ENCODE results near the gene KANSL1.

DNA sequence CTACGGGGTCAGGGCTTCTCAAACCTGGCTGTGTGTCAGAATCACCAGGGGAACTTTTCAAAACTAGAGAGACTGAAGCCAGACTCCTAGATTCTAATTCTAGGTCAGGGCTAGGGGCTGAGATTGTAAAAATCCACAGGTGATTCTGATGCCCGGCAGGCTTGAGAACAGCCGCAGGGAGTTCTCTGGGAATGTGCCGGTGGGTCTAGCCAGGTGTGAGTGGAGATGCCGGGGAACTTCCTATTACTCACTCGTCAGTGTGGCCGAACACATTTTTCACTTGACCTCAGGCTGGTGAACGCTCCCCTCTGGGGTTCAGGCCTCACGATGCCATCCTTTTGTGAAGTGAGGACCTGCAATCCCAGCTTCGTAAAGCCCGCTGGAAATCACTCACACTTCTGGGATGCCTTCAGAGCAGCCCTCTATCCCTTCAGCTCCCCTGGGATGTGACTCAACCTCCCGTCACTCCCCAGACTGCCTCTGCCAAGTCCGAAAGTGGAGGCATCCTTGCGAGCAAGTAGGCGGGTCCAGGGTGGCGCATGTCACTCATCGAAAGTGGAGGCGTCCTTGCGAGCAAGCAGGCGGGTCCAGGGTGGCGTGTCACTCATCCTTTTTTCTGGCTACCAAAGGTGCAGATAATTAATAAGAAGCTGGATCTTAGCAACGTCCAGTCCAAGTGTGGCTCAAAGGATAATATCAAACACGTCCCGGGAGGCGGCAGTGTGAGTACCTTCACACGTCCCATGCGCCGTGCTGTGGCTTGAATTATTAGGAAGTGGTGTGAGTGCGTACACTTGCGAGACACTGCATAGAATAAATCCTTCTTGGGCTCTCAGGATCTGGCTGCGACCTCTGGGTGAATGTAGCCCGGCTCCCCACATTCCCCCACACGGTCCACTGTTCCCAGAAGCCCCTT lies 183.3 kb downstream of the KANSL1 start:
- TF ChIP-seq, protein P1, sequence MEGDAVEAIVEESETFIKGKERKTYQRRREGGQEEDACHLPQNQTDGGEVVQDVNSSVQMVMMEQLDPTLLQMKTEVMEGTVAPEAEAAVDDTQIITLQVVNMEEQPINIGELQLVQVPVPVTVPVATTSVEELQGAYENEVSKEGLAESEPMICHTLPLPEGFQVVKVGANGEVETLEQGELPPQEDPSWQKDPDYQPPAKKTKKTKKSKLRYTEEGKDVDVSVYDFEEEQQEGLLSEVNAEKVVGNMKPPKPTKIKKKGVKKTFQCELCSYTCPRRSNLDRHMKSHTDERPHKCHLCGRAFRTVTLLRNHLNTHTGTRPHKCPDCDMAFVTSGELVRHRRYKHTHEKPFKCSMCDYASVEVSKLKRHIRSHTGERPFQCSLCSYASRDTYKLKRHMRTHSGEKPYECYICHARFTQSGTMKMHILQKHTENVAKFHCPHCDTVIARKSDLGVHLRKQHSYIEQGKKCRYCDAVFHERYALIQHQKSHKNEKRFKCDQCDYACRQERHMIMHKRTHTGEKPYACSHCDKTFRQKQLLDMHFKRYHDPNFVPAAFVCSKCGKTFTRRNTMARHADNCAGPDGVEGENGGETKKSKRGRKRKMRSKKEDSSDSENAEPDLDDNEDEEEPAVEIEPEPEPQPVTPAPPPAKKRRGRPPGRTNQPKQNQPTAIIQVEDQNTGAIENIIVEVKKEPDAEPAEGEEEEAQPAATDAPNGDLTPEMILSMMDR (IDR thresholded peaks at IDR 0.05; ENCODE audit: low read depth, low read length, poor library complexity, severe bottlenecking): no peak
- no peak for TF ChIP-seq EZH2phosphoT487 (IDR thresholded peaks at IDR 0.05; ENCODE audit: borderline replicate concordance, low read length)

All from DOHH2 (cell line).